Thyroid gland (tissue), 4 donors: Measurements from ENCODE around the gene EMILIN1. TPM values are rescaled to one million over a fixed set of nuclear protein-coding genes. Genes with fewer than 3 reads are reported as not detected.
"Not testable (repeated sequence)": the region's sequence is repeated elsewhere in the genome, so short reads cannot be mapped to it uniquely, and the experiment has no call there.

Experiments
- DNase-seq, 2 donors: peaks; one replicate each; pipeline ENCODE4 v3.0.0-alpha.2; 2019
- H3K27ac ChIP-seq, 3 donors: fragments of 200-600 bp; sonication (generic); 1 replicate in 2 of 3; 2 replicates in 1 of 3; pipeline ENCODE4 v1.5.1; 2016 to 2019; ENCODE audit warnings: mild to moderate bottlenecking in 1 of 3, moderate library complexity in 1 of 3
- H3K27me3 ChIP-seq: fragments of 200-600 bp; sonication (generic); one replicate; pipeline ENCODE4 v1.5.1; 2019
- H3K36me3 ChIP-seq, 2 donors: fragments of 200-600 bp; sonication (generic); one replicate each; pipeline ENCODE4 v1.5.1; 2016 to 2019
- H3K4me1 ChIP-seq, 2 donors: fragments of 200-600 bp; sonication (generic); one replicate each; pipeline ENCODE4 v1.5.1; 2017 to 2019
- H3K4me3 ChIP-seq, 3 donors: fragments of 200-600 bp; sonication (generic); replicated peaks in 1 of 3; 1 replicate in 2 of 3; 2 replicates in 1 of 3; pipeline ENCODE4 v1.5.1; 2016; ENCODE audit warnings: mild to moderate bottlenecking in 1 of 3
- H3K9me3 ChIP-seq: fragments of 200-600 bp; sonication (generic); one replicate; pipeline ENCODE4 v1.5.1; 2017
- POLR2A ChIP-seq, 2 donors: fragments of 450-650 bp; IDR thresholded peaks; one replicate each; pipeline ENCODE4 v1.6.1; 2017; ENCODE audit warnings: antibody characterized with exemption in 2 of 2, mild to moderate bottlenecking in 2 of 2, moderate library complexity in 1 of 2
- WGBS, 2 donors: methylation state at CpG; one replicate each; pipeline ENCODE4 v1.1.5; 2017; 5-methylcytosine and 5-hydroxymethylcytosine counted together
- intact Hi-C: fragments of 100-400 bp; cut with DNase I; formaldehyde crosslinking; loops from one replicate; pipeline ENCODE4 v1.15.1; 2023
- total RNA-seq, 4 donors: library from RNA; depleted of rRNA; stranded (reverse); fragments of >200 nt; gene quantifications; one replicate each; pipeline ENCODE4 v1.2.3, GENCODE V29; 2016
- TF ChIP-seq, protein P1 (sequence below), 6 experiments: fragments of 200-600 bp in 3 of 6; fragments of 450-650 bp in 3 of 6; sonication (generic) in 3 of 6; IDR thresholded peaks; one replicate each; pipeline ENCODE4 v1.5.1; 2016 to 2019; ENCODE audit warnings: antibody characterized with exemption in 6 of 6, mild to moderate bottlenecking in 2 of 6, inconsistent platforms in 1 of 6, moderate library complexity in 1 of 6

The EMILIN1 gene
- total RNA-seq, 4 donors from 2014 or later = 18.6 to 45.4 (median 29.3) TPM

DNA sequence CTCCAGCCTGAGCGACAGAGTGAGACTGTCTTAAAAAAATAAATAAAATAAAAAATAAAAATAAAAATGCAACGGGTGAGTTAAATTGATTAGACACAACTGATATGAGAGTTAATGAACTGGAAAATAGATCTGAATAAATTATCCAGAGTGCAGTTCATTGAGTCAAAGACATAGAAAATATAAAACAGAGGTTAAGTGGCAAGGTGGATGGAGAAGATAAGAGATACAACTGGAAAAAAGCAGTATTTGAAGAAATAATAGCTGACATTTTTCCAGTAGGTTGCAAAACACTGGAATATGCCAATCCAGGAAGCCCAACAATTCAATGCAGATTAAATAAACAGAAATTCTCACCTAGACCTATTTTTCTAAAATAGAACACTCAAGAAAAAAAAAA, 29.8 kb downstream of the EMILIN1 start:
- Histone ChIP-seq H3K27ac (no peak overlapping the region), H3K36me3 (no peaks in the 10 kb centered on the region), H3K9me3 (no peaks in the 10 kb centered on the region), H3K27me3 (no peaks in the 10 kb centered on the region), H3K4me3 (no peak overlapping the region), H3K4me1 (peaks cover 5 to 13% of the 10 kb centered on the region in 2 donors)
- WGBS, 2 donors = 86 to 96% methylated on average over 2 of the region's 2 CpGs
- intact Hi-C loops = no loop called here
- TF ChIP-seq POLR2A (IDR thresholded peaks at IDR 0.05) = no peak
- TF ChIP-seq, protein P1, sequence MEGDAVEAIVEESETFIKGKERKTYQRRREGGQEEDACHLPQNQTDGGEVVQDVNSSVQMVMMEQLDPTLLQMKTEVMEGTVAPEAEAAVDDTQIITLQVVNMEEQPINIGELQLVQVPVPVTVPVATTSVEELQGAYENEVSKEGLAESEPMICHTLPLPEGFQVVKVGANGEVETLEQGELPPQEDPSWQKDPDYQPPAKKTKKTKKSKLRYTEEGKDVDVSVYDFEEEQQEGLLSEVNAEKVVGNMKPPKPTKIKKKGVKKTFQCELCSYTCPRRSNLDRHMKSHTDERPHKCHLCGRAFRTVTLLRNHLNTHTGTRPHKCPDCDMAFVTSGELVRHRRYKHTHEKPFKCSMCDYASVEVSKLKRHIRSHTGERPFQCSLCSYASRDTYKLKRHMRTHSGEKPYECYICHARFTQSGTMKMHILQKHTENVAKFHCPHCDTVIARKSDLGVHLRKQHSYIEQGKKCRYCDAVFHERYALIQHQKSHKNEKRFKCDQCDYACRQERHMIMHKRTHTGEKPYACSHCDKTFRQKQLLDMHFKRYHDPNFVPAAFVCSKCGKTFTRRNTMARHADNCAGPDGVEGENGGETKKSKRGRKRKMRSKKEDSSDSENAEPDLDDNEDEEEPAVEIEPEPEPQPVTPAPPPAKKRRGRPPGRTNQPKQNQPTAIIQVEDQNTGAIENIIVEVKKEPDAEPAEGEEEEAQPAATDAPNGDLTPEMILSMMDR (IDR thresholded peaks at IDR 0.05) = no peak
- DNase-seq = no peak

DNA sequence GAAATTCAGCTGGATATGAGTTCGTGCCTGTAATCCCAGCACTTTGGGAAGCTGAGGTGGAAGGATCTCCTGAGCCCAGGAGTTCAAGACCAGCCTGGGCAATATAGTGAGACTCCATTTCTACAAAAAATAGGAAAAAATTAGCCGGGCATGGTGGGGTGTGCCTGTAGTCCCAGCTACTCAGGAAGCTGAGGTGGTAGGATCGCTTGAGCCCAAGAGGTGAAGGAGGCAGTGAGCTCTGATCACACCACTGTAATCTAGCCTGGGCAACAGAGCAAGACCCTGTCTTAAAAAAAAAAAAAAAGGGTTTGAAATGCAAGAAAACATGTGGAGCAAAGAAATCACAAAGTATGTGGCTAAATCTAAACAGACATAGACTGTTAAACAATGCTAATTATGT, 30.7 kb downstream of the EMILIN1 start:
- Histone ChIP-seq H3K4me3 (no peak overlapping the region), H3K36me3 (no peaks in the 10 kb centered on the region), H3K9me3 (no peaks in the 10 kb centered on the region), H3K27me3 (no peaks in the 10 kb centered on the region), H3K27ac (no peak overlapping the region), H3K4me1 (peaks cover 5 to 13% of the 10 kb centered on the region in 2 donors)
- no peak for TF ChIP-seq POLR2A (IDR thresholded peaks at IDR 0.05)
- TF ChIP-seq, protein P1 (IDR thresholded peaks at IDR 0.05) = no peak
- intact Hi-C loops = no loop called here
- DNase-seq = no peak
- WGBS, 2 donors = 87 to 99% methylated on average over 3 of the region's 3 CpGs

DNA sequence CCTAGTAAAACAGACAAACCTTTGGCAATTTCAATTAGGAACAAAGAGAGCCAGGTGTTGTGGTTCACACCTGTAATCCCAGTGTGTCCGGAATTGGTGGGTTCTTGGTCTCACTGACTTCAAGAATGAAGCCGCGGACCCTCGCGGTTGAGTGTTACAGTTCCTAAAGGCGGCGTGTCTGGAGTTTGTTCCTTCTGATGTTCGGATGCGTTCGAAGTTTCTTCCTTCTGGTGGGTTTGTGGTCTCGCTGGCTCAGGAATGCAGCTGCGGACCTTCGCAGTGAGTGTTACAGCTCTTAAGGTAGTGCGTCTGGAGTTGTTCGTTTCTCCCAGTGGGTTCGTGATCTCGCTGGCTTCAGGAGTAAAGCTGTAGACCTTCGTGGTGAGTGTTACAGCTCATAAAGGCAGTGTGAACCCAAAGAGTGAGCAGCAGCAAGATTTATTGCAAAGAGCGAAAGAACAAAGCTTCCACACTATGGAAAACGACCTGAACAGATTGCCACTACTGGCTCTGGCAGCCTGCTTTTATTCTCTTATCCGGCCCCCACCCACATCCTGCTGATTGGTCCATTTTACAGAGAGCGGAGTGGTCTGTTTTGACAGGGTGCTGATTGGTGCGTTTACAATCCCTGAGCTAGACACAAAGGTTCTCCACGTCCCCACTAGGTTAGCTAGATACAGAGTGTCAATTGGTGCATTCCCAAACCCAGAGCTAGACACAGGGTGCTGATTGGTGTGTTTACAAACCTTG, 32.4 kb downstream of the EMILIN1 start:
- H3K27me3 ChIP-seq, intact Hi-C loops, H3K27ac ChIP-seq, H3K4me3 ChIP-seq, H3K9me3 ChIP-seq, H3K36me3 ChIP-seq, DNase-seq: not testable (repeated sequence)
- peaks cover 2 to 10% of the 10 kb centered on the region in 2 donors for H3K4me1 ChIP-seq
- whole genome bisulfite sequencing, 2 donors = 81 to 85% methylated on average over 24 of the region's 24 CpGs

DNA sequence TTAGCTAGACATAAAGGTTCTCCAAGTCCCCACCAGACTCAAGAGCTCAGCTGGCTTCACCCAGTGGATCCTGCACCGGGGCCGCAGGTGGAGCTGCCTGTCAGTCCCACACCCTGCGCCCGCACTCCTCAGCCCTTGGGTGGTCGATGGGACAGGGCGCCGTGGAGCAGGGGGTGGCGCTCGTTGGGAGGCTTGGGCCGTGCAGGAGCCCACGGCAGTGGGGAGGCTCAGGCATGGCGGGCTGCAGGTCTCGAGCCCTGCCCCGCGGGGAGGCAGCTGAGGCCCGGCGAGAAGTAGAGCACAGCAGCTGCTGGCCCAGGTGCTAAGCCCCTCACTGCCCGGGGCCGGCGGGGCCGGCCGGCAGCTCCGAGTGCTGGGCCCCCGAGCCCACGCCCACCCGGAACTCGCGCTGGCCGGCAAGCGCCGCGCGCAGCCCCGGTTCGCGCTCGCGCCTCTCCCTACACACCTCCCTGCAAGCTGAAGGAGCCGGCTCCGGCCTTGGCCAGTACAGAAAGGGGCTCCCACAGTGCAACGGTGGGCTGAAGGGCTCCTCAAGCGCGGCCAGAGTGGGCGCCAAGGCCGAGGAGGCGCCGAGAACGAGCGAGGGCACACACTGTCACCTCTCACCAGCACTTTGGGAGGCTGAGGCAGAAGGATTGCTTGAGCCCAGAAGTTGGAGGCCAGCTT, 33.1 kb downstream of the EMILIN1 start:
- H3K27me3 ChIP-seq, H3K27ac ChIP-seq, H3K36me3 ChIP-seq, DNase-seq, H3K4me3 ChIP-seq, H3K9me3 ChIP-seq, intact Hi-C loops, H3K4me1 ChIP-seq: not testable (repeated sequence)
- WGBS, 2 donors = 92 to 93% methylated on average over 20 to 33 of the region's 49 CpGs

DNA sequence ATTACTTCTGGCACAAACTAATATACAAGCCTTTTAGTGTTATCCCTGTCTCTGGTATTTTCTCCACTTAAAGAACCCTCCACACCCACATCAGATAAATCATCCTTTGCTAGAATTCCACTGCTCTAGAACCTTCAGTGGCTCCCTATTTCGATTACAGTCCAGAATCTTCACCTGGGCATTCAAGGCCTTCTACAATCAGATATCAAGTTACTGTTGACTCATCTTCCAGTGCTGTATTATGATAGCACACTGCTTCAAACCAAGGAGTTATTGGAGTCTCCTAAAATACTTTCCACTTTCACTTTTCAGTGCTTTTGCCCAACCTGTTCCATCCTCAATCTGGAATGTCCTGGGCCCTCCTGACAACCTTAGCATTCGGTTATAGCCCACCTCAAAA, 37.1 kb downstream of the EMILIN1 start:
- peaks cover 4 to 10% of the 10 kb centered on the region in 2 donors for H3K4me1 ChIP-seq
- no peak for DNase-seq
- intact Hi-C loops = no loop called here
- no peak overlapping the region for H3K4me3 ChIP-seq
- H3K27me3 ChIP-seq = no peaks in the 10 kb centered on the region
- H3K9me3 ChIP-seq = no peaks in the 10 kb centered on the region
- TF ChIP-seq POLR2A (IDR thresholded peaks at IDR 0.05) = no peak
- TF ChIP-seq, protein P1 (IDR thresholded peaks at IDR 0.05) = no peak
- 60 to 72% methylated on average over 2 of the region's 2 CpGs for WGBS, 2 donors
- no peaks in the 10 kb centered on the region for H3K36me3 ChIP-seq
- no peak overlapping the region for H3K27ac ChIP-seq

DNA sequence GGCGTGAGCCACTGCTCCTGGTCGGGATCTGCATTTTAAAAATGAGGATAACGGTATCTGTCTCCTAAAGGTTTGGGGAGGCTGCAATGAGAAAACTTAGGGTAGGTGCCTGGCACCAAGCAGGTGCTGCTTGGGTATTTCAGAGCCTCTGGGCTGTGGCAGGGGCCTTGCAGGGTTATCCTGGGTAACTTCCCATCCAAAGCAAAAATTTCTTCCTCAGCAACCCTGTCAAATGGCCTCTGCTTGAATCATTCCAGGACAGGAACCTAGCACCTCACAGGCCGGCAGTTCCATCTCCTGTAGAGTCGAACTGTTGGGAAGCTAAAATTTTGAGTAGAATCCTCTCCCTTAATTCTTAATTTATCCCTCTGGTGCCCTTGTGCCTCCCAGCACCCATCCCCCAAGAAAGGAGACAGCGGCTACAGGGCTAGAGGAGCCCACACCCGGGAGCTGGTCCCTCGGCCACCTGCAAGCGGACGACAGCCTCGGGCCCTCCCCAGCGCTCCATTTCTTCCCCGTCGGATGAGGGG, 39.6 kb downstream of the EMILIN1 start:
- H3K4me3 ChIP-seq = no peak overlapping the region
- no peaks in the 10 kb centered on the region for H3K27me3 ChIP-seq
- intact Hi-C loops = no loop called here
- no peaks in the 10 kb centered on the region for H3K36me3 ChIP-seq
- DNase-seq = no peak
- WGBS, 2 donors = 23 to 25% methylated on average over 11 to 14 of the region's 14 CpGs
- H3K4me1 ChIP-seq = peaks cover 4 to 11% of the 10 kb centered on the region in 2 donors
- H3K27ac ChIP-seq = no peak overlapping the region
- H3K9me3 ChIP-seq = no peaks in the 10 kb centered on the region
- TF ChIP-seq POLR2A (IDR thresholded peaks at IDR 0.05) = no peak
- TF ChIP-seq, protein P1 (IDR thresholded peaks at IDR 0.05) = no peak
